Prostate gland (tissue), 2 donors: Measurements from ENCODE around the gene SGMS2.

ENCODE experiments used
- POLR2A ChIP-seq: fragments of 450-650 bp; IDR thresholded peaks from one replicate; pipeline ENCODE4 v1.6.1; 2016; ENCODE audit warnings: antibody characterized with exemption, mild to moderate bottlenecking
- POLR2AphosphoS5 ChIP-seq: sonication (generic); formaldehyde crosslinking; IDR thresholded peaks from one replicate; pipeline ENCODE4 v1.6.1; 2017; ENCODE audit warnings: antibody characterized with exemption
- TF ChIP-seq, protein P1 (sequence below), 4 experiments: fragments of 200-600 bp in 2 of 4; fragments of 450-650 bp in 2 of 4; sonication (generic) in 2 of 4; IDR thresholded peaks; 1 replicate in 3 of 4; 2 replicates in 1 of 4; pipeline ENCODE4 v1.5.1; 2016 to 2019; ENCODE audit warnings: antibody characterized with exemption in 4 of 4, mild to moderate bottlenecking in 2 of 4, moderate library complexity in 2 of 4

GRCh38 chr4:107900067-107900466, 75.3 kb downstream of the SGMS2 start:
- TF ChIP-seq, protein P1, sequence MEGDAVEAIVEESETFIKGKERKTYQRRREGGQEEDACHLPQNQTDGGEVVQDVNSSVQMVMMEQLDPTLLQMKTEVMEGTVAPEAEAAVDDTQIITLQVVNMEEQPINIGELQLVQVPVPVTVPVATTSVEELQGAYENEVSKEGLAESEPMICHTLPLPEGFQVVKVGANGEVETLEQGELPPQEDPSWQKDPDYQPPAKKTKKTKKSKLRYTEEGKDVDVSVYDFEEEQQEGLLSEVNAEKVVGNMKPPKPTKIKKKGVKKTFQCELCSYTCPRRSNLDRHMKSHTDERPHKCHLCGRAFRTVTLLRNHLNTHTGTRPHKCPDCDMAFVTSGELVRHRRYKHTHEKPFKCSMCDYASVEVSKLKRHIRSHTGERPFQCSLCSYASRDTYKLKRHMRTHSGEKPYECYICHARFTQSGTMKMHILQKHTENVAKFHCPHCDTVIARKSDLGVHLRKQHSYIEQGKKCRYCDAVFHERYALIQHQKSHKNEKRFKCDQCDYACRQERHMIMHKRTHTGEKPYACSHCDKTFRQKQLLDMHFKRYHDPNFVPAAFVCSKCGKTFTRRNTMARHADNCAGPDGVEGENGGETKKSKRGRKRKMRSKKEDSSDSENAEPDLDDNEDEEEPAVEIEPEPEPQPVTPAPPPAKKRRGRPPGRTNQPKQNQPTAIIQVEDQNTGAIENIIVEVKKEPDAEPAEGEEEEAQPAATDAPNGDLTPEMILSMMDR (IDR thresholded peaks at IDR 0.05) = no peak
- TF ChIP-seq POLR2AphosphoS5 (no peak), POLR2A (no peak)
